Astrocyte (in vitro differentiated cells and primary cell): Measurements from ENCODE around the gene FBXL7.

Experiments
- EZH2 ChIP-seq: IDR thresholded peaks from 2 replicates; pipeline ENCODE4 v1.6.1; 2012; ENCODE audit warnings: mild to moderate bottlenecking, low read length, inconsistent platforms; ENCODE audit not compliant: insufficient read depth
- TF ChIP-seq, protein P1 (sequence below): IDR thresholded peaks from 2 replicates; pipeline ENCODE4 v1.5.1; 2011; ENCODE audit warnings: low read depth, mild to moderate bottlenecking, inconsistent platforms, low read length, moderate library complexity; ENCODE audit not compliant: insufficient read depth

DNA sequence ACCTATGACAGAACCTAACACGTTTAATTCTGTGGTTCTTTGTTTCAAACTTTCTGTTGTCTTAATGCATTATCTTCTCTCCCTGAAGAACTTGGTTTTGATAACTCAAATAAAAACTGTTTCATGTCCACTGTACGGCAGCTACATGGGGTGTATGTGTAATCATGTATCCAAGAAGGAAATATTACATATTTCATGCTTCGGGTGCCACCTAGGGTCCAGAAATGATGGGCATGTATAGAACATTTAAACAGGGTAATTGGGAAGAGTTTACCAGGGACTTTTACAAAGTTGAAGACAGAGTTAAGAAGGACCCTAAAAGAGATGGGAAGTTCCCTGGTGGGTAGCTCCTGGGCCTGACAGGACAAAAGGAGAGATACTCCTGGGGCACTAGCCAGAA is 291.3 kb downstream of the FBXL7 start:
- TF ChIP-seq, protein P1, sequence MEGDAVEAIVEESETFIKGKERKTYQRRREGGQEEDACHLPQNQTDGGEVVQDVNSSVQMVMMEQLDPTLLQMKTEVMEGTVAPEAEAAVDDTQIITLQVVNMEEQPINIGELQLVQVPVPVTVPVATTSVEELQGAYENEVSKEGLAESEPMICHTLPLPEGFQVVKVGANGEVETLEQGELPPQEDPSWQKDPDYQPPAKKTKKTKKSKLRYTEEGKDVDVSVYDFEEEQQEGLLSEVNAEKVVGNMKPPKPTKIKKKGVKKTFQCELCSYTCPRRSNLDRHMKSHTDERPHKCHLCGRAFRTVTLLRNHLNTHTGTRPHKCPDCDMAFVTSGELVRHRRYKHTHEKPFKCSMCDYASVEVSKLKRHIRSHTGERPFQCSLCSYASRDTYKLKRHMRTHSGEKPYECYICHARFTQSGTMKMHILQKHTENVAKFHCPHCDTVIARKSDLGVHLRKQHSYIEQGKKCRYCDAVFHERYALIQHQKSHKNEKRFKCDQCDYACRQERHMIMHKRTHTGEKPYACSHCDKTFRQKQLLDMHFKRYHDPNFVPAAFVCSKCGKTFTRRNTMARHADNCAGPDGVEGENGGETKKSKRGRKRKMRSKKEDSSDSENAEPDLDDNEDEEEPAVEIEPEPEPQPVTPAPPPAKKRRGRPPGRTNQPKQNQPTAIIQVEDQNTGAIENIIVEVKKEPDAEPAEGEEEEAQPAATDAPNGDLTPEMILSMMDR: no peak
- no peak for TF ChIP-seq EZH2
